Fibroblast of skin of left biceps (primary cell): ENCODE results near the gene RNF224.
"Not testable (repeated sequence)": the region's sequence is repeated elsewhere in the genome, so short reads cannot be mapped to it uniquely, and the experiment has no call there.

Experiments
- DNase-seq, 2 experiments: peaks; one replicate each; pipeline ENCODE4 v3.0.0-alpha.2; 2013; ENCODE audit warnings: low read depth in 2 of 2

Gene RNF224

GRCh38 chr9:137228506-137228967 is 1.2 kb downstream of the RNF224 start:
- no peak for DNase-seq

- no peak for DNase-seq
Observed at GRCh38 chr9:137228968-137229896, 1.9 kb downstream of the RNF224 start.

- no peak for DNase-seq
Observed at GRCh38 chr9:137229903-137230704, 2.8 kb downstream of the RNF224 start.

- DNase-seq = no peak
Observed at GRCh38 chr9:137230705-137231371, 3.5 kb downstream of the RNF224 start, which contains the start of gene SLC34A3. Gene SLC34A3, plus strand, starts transcription at chr9:137230901. Its CDS starts 802 bp downstream, at chr9:137231703.

DNA sequence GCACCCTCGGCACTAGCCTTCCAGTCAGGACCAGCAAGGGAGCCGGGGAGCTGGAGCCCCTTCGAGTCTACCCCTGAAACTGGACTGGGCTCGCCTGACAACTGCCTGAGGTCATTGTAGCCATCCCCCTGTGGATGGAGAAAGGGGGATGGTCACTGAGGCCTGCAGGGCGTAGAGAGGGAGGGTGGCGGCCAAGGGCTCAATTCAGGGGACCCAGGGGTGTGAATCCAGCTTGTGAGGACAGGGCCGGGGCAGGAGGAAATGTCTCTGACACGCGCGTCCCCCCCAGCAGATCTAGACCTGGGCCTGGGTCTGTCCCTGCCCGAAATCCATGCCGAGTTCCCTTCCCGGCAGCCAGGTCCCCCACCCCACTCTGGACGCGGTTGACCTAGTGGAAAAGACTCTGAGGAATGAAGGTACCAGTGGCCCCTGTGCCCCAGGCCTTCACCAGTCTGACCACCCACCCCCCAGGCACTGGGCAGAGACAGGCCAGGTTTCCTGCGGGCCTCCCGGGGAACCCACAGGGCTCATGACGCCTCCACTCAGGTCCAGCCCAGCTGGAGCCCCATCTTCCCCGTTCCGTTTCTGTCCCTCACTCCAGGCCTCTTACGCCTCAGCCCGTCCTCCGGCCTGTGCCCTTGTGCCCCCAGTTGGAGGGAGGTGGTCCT is 4.2 kb downstream of the RNF224 start:
- no peak for DNase-seq

- no peak for DNase-seq
Observed at GRCh38 chr9:137232101-137232500, 4.8 kb downstream of the RNF224 start.

- no peak for DNase-seq
Observed at GRCh38 chr9:137232510-137232909, 5.2 kb downstream of the RNF224 start.

DNA sequence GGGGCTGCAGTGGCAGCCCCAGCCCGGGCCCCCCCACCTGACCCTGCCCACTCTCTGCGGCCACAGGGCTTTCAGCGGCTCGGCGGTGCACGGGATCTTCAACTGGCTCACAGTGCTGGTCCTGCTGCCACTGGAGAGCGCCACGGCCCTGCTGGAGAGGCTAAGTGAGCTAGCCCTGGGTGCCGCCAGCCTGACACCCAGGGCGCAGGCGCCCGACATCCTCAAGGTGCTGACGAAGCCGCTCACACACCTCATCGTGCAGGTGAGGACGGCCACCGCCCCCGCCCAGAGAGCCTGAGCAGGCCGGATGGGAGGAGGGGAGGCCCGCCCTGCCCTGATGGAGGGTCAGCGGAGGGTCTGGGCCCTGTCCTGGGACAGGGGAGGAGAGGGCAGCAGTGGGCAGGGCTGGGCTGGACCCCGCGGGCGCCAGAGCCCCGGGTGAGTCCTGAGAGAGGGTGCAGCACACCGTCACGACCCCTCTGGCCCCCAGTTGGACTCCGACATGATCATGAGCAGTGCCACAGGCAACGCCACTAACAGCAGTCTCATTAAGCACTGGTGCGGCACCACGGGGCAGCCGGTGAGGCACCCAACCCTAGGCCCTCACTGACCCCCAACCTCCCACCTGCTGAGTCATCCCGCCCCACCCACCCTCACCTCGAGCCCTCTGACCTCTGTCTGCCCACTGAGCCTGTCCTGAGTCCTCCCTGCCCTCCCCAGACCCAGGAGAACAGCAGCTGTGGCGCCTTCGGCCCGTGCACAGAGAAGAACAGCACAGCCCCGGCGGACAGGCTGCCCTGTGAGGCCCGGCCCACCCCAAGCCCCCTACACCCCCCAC is 6.1 kb downstream of the RNF224 start:
- DNase-seq = no peak

DNA sequence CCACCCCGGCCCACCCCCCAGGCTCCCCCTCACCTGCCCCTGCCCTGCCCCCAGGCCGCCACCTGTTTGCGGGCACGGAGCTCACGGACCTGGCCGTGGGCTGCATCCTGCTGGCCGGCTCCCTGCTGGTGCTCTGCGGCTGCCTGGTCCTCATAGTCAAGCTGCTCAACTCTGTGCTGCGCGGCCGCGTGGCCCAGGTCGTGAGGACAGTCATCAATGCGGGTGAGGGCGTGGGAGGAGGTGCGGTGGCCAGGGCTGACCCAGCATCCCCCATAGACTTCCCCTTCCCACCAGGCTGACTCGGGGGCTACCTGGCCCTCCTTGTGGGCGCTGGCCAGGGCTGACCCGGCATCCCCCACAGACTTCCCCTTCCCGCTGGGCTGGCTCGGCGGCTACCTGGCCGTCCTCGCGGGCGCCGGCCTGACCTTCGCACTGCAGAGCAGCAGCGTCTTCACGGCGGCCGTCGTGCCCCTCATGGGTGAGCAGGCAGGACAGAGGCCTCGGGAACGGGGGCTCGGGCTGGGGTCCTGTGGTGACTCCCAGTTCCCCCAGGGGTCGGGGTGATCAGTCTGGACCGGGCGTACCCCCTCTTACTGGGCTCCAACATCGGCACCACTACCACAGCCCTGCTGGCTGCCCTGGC is 6.9 kb downstream of the RNF224 start:
- DNase-seq = no peak

DNA sequence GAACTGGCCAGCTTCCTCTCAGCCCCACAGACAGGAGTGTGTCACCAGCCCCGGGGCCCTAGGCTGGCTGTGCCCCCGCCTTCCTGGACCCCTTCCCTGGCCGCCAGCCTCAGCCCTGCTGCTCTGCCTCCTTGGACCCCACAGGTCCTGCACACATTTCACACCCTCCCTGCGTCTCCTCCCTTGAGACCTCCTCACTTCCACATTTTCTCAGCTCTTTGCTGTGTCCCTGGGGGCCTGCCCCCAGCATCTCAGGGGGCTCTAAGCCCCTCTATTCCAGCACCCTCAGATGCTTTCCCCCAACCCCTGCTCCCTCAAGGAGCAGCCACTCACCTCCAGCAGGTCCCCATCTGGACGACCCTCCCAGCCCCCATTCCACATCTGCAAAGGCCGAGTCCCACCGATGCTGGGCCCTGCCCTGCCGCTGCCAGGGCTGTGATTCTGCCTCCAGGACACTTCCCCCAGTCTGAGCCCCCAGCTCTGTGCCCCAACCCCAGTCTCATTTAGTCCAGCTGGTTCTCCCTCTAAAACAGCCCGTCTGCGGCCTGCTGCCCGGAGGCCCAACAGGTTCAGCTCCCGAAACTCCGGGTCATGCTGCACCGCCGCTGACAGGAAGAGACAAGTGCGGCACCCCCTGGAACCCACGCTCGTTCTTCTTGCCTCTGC is 7.6 kb downstream of the RNF224 start:
- DNase-seq = no peak

- DNase-seq = no peak
Observed at GRCh38 chr9:137235424-137236237, 8.3 kb downstream of the RNF224 start.

DNA sequence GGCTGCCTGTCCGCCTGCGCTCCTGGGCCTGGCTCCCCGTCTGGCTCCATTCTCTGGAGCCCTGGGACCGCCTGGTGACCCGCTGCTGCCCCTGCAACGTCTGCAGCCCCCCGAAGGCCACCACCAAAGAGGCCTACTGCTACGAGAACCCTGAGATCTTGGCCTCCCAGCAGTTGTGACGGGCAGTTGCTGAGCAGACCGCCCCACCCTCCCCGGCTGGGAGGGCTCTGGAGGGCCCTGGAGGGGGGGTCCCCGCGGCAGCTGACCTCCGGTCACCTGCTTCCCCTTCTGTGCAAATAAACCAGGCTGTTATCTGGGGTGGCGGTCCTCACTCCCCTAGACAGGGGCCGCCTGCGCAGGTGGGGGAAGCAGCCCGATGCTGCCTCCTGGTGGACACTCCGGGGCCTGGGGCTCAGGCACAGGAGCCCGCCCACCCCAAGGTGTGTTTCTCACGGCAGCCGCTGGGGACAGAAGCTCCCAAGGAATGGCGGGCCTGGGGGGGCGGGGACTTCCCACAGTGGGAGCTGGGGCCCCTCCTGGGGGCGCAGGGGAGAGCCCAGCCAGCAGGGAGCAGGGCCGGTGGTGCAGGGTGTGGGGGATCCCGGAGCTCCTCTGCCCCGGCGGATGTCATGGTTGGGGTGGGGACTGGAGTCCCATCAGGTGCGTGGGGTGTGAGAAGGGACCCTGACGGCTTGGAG is 9.1 kb downstream of the RNF224 start:
- DNase-seq = no peak

- no peak for DNase-seq
Observed at GRCh38 chr9:137236936-137237421, 9.7 kb downstream of the RNF224 start.

GRCh38 chr9:137237759-137238726 is 10.7 kb downstream of the RNF224 start:
- DNase-seq = no peak

GRCh38 chr9:137239541-137240200 is 12.4 kb downstream of the RNF224 start:
- not testable (repeated sequence) for DNase-seq

DNA sequence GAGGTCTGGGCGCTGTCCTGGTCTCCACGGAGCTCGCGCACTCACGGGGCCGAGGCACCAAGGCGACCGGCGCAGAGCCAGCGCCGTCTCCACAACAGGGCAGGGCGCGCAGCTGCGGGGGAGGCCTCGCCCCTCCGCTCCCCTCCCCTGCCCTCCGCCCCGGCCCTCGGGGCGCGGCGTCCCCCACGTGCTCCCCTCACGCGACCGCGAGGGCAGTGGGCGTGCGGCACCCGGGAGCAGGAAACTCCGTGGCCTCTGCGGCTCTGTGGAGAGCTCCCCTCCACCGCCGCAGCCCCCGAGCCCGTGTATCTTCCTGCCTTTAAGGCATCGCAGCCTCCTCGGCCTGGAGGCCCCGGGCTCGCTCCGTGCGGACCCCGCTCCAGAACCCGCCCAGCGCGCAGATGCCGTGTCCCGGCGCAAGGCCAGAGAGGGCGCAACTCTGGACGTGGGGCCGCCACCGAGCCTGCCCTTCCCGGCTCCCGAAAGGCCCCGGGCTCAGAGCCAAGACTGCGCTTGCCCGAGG is 13.1 kb downstream of the RNF224 start:
- no peak for DNase-seq
